Testis (tissue), 2 donors: ENCODE data around the gene IFI30.

ENCODE experiments used
- CTCF ChIP-seq, 3 experiments: fragments of 450-650 bp in 2 of 3; fragments of 200-600 bp in 1 of 3; sonication (generic) in 1 of 3; IDR thresholded peaks; one replicate each; pipeline ENCODE4 v1.5.1; 2016 to 2019; ENCODE audit warnings: antibody characterized with exemption in 3 of 3, mild to moderate bottlenecking in 2 of 3, moderate library complexity in 1 of 3
- POLR2A ChIP-seq: fragments of 450-650 bp; IDR thresholded peaks from one replicate; pipeline ENCODE4 v1.6.1; 2017; ENCODE audit warnings: antibody characterized with exemption, mild to moderate bottlenecking, moderate library complexity

- TF ChIP-seq CTCF (IDR thresholded peaks at IDR 0.05) (no peak), POLR2A (no peak)
These were observed 23.7 kb downstream of the IFI30 start for GRCh38 chr19:18197306-18197705.
